ENCODE data around the gene NAT16. TPM values are rescaled to one million over a fixed set of nuclear protein-coding genes. Genes with fewer than 3 reads are reported as not detected.

Gene NAT16
- polyA plus RNA-seq, 1 of the 3 experiments (the other 2 are of a cell fraction) = 0.64 TPM

GRCh38 chr7:101138213-101138870 lies 41.8 kb downstream of the NAT16 start (continued):
- peak; percentile 86; the same call in 1 of the 2 replicates for TF ChIP-seq MXI1 (IDR thresholded peaks at IDR 0.05; ENCODE audit: low read depth, low read length)
- TF ChIP-seq TEAD4 (IDR thresholded peaks at IDR 0.05; ENCODE audit: borderline replicate concordance, insufficient read depth) = peak; percentile 83; the same call in 1 of the 2 replicates
- TF ChIP-seq, protein P1, sequence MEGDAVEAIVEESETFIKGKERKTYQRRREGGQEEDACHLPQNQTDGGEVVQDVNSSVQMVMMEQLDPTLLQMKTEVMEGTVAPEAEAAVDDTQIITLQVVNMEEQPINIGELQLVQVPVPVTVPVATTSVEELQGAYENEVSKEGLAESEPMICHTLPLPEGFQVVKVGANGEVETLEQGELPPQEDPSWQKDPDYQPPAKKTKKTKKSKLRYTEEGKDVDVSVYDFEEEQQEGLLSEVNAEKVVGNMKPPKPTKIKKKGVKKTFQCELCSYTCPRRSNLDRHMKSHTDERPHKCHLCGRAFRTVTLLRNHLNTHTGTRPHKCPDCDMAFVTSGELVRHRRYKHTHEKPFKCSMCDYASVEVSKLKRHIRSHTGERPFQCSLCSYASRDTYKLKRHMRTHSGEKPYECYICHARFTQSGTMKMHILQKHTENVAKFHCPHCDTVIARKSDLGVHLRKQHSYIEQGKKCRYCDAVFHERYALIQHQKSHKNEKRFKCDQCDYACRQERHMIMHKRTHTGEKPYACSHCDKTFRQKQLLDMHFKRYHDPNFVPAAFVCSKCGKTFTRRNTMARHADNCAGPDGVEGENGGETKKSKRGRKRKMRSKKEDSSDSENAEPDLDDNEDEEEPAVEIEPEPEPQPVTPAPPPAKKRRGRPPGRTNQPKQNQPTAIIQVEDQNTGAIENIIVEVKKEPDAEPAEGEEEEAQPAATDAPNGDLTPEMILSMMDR (IDR thresholded peaks at IDR 0.05) = peak; percentile 99
- peak; percentile 43 for TF ChIP-seq SMC3 (IDR thresholded peaks at IDR 0.05; ENCODE audit: low read depth, low read length)
- peak; percentile 63 for TF ChIP-seq RAD21 (IDR thresholded peaks at IDR 0.05; ENCODE audit: low read length)
- 0 out of 2 replicates have a peak, but pooled peaks have one; percentile 26 for TF ChIP-seq TAF1 (IDR thresholded peaks at IDR 0.05; ENCODE audit: borderline replicate concordance, low read depth, low read length)
- no peak for TF ChIP-seq NRF1 (IDR thresholded peaks at IDR 0.05; ENCODE audit: low read depth, low read length)
- TF ChIP-seq MAX (IDR thresholded peaks at IDR 0.05; ENCODE audit: low read depth) = peak; percentile 93
- no peak for TF ChIP-seq RFX5 (IDR thresholded peaks at IDR 0.05; ENCODE audit: low read length)
- TF ChIP-seq FOXJ3 (CRISPR knock-in tag; IDR thresholded peaks at IDR 0.05) = no peak

GRCh38 chr7:101137651-101138212 lies 42.4 kb downstream of the NAT16 start:
- Histone ChIP-seq H3K27me3 (ENCODE audit: insufficient read depth) (no peaks in the 10 kb centered on the region), H3K4me2 (peak overlapping the region; percentile 49; the same call in 1 of the 2 replicates), H3K9me2 (no peaks in the 10 kb centered on the region), H3K27ac (ENCODE audit: low read depth in 2 of 2, low read length in 1 of 2) (peak overlapping the region; percentile 71 to 98), H3F3A (replicated peaks; ENCODE audit: insufficient read depth) (peaks cover 90% of the 10 kb centered on the region), H3K4me1 (ENCODE audit: control insufficient read depth in 1 of 2, insufficient read depth in 2 of 2, low read depth in 1 of 2, low read length in 1 of 2) (peaks cover 11 to 26% of the 10 kb centered on the region in 2 experiments; a peak in 3 of 4 replicates), H3K9ac (peak overlapping the region; percentile 33; the same call in 1 of the 2 replicates), H3K9me3 (no peaks in the 10 kb centered on the region), H3K4me3 (ENCODE audit: low read depth in 2 of 2, low read length in 1 of 2) (0 out of 4 replicates have a peak overlapping the region, but pooled peaks of 1 of the 2 experiments have one; percentile 4), H3K79me2 (ENCODE audit: insufficient read depth) (0 out of 2 replicates have a peak, but pooled peaks cover 7% of the 10 kb centered on the region), H4K20me1 (ENCODE audit: insufficient read depth) (peaks cover 54% of the 10 kb centered on the region), H2AFZ (ENCODE audit: low read depth) (no peak overlapping the region), H3K36me3 (replicated peaks in 1 of 2; ENCODE audit: control insufficient read depth in 1 of 2, insufficient read depth in 2 of 2, low read length in 1 of 2) (peaks cover 21 to 47% of the 10 kb centered on the region in 2 experiments)
- POLR2A ChIA-PET = no interaction called here
- WGBS (ENCODE audit: low lambda C conversion rate) = 85% methylated on average over 9 of the region's 9 CpGs
- no peak for DNase-seq
- no peak for TF ChIP-seq RAD21 (IDR thresholded peaks at IDR 0.05; ENCODE audit: low read length)
- TF ChIP-seq POLR2AphosphoS5 (IDR thresholded peaks at IDR 0.05; ENCODE audit: low read depth, low read length) = peak; percentile 6; the same call in 1 of the 2 replicates
- CTCF ChIA-PET = interaction anchor here (0.6 to 4.7 kb wide), 40 partner anchors 10 to 355 kb away, joined by 3 to 49 read pairs (median 4); partner anchors contain the start of genes MOGAT3, PLOD3, SERPINE1 and TRIM56

Measured in SK-N-SH (cell line).